8988T (cell line): Measurements from ENCODE around the gene ADGRG1.

Experiments used
- DNase-seq: peaks from one replicate; pipeline ENCODE4 v3.0.0; 2011

Gene ADGRG1

GRCh38 chr16:57637424-57637823, 9.0 kb downstream of the ADGRG1 start:
- DNase-seq, result no peak

- DNase-seq, result no peak
These were observed 9.5 kb downstream of the ADGRG1 start for GRCh38 chr16:57637965-57638364.

GRCh38 chr16:57638381-57638780, 10.0 kb downstream of the ADGRG1 start:
- DNase-seq, result no peak

- DNase-seq, result no peak
These were observed 10.9 kb downstream of the ADGRG1 start for GRCh38 chr16:57639172-57639887.

- no peak for DNase-seq
These were observed 11.8 kb downstream of the ADGRG1 start for GRCh38 chr16:57640185-57640584.

- DNase-seq, result no peak
These were observed 12.2 kb downstream of the ADGRG1 start for GRCh38 chr16:57640612-57641011.

- DNase-seq, result no peak
These were observed 14.0 kb downstream of the ADGRG1 start for GRCh38 chr16:57642160-57643135.

- no peak for DNase-seq
These were observed 14.9 kb downstream of the ADGRG1 start for GRCh38 chr16:57643147-57643874.

GRCh38 chr16:57643910-57644309, 15.5 kb downstream of the ADGRG1 start:
- DNase-seq, result no peak

GRCh38 chr16:57644383-57645014, 16.1 kb downstream of the ADGRG1 start:
- no peak for DNase-seq

GRCh38 chr16:57645169-57645568, 16.7 kb downstream of the ADGRG1 start:
- no peak for DNase-seq

- DNase-seq, result no peak
These were observed 17.4 kb downstream of the ADGRG1 start for GRCh38 chr16:57645691-57646387.

GRCh38 chr16:57646388-57647039, 18.1 kb downstream of the ADGRG1 start:
- no peak for DNase-seq

- peak; percentile 83 for DNase-seq
These were observed 18.9 kb downstream of the ADGRG1 start for GRCh38 chr16:57647136-57647875.

- no peak for DNase-seq
These were observed 19.7 kb downstream of the ADGRG1 start for GRCh38 chr16:57648125-57648524.

- DNase-seq, result peak; percentile 95
These were observed 20.4 kb downstream of the ADGRG1 start for GRCh38 chr16:57648581-57649442.

- no peak for DNase-seq
These were observed 21.0 kb downstream of the ADGRG1 start for GRCh38 chr16:57649443-57649751.

GRCh38 chr16:57649846-57650245, 21.4 kb downstream of the ADGRG1 start:
- no peak for DNase-seq

- no peak for DNase-seq
These were observed 23.2 kb downstream of the ADGRG1 start for GRCh38 chr16:57651344-57652333.
